ENCODE results near the gene SSH2. TPM values are rescaled to one million over a fixed set of nuclear protein-coding genes. Genes with fewer than 3 reads are reported as not detected.

The SSH2 gene
- 16.6 and 18.7 TPM in 2 replicates for total RNA-seq

GRCh38 chr17:29929533-29930408 lies at the start of gene SSH2:
TSS of gene SSH2 (minus strand) at chr17:29930228. CDS start at chr17:29930000, 228 bp downstream.

GRCh38 chr17:29941334-29941733 lies 11.3 kb upstream of the SSH2 start, which contains the start of gene EFCAB5:
TSS of gene EFCAB5 (plus strand) at chr17:29941634. CDS start at chr17:29941797, 163 bp downstream.

GRCh38 chr17:29622337-29623282 lies 307.4 kb downstream of the SSH2 start, which contains the start of gene CORO6:
TSS of gene CORO6 (minus strand) at chr17:29622912. CDS start at chr17:29621421, 1,491 bp downstream.

GRCh38 chr17:29592850-29593551 lies 337.0 kb downstream of the SSH2 start, which contains the start of gene ANKRD13B:
TSS of gene ANKRD13B (plus strand) at chr17:29593132. CDS start at chr17:29593622, 490 bp downstream.

GRCh38 chr17:29589524-29590410 lies 340.3 kb downstream of the SSH2 start, which contains the start of gene GIT1:
TSS of gene GIT1 (minus strand) at chr17:29589648. CDS start at chr17:29589378, 270 bp downstream.

Small RNA genes within 50 kb of the gene (small RNA-seq; reads per million reads assigned to genes)
- gene RF00156 (1.4 reads per million, percentile 71 among the genes with 10 or more reads in this experiment), gene RF01210 (not detected), gene RNU6-920P (not detected)

Other genes starting within 250 kb of the SSH2 start
- gene EFCAB5, start 11.4 kb upstream of the SSH2 start, total RNA-seq = under 0.01 TPM in 2 replicates
- gene NSRP1, start 186.6 kb upstream of the SSH2 start, total RNA-seq = 6.2 and 11.7 TPM in 2 replicates